Retina (tissue), 1 donor: ENCODE data around the gene DCC.

Experiments
- DNase-seq: peaks from one replicate; pipeline ENCODE4 v3.0.0-alpha.2; 2016

The DCC gene

DNA sequence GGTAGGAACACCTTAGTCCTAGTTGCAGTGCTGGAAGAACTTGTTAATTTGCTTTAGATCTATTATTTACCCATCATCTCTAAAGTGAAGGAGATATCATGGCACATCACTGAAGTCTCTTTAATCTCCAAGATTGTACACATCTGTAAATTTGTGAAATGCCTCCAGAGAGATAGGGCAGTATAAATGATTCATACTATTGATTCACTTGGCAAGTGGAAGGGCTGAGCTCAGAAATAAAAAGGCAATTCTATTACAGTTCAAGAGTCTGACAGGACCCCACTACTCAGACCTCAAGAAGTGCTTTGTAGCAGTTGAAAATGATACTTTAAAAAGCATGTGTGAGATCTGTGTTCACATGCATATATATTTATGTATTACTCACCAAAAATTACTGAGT lies 489.3 kb downstream of the DCC start:
- DNase-seq, result peak; percentile 4

DNA sequence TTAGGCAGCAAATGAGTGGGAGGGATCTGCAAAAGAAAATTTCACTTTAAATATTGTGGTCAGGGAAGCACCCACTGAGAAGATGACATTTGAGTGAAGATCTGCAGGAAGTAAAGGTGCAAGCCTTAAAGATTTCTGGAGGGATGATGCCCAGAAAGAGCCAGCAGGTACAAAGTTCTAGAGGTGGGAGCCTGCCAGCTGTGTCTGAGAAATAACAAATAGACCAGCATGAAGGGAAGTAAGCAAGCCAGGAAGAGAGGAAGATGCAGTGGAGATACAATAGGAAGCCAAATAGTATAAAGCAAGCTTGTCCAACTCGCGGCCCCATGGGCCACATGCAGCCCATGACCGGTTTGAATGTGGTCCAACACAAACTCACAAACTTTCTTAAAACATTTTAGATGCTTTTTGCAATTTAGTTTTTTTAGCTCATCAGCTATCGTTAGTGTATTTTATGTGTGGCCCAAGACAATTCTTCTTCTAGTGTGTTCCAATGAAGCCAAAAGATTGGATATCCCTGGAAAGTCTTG lies 489.9 kb downstream of the DCC start:
- no peak for DNase-seq

DNA sequence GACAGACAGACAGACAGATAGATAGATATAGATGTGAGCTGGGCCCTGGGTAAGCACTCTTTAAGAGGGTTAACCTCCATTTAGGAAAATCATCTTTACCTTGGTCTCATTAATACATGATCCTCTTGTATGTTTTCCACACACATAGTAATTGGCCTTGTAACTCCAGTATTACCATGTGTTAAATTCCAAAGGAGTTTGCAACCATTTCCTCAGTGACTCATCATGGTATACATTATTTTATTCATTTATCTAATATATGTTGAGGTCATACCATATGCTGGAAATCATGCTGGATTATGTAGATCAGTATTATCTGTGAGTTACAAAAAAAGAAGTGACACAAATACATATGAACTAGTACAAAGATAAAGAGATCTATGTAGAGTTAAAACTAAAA lies 504.3 kb downstream of the DCC start:
- no peak for DNase-seq

DNA sequence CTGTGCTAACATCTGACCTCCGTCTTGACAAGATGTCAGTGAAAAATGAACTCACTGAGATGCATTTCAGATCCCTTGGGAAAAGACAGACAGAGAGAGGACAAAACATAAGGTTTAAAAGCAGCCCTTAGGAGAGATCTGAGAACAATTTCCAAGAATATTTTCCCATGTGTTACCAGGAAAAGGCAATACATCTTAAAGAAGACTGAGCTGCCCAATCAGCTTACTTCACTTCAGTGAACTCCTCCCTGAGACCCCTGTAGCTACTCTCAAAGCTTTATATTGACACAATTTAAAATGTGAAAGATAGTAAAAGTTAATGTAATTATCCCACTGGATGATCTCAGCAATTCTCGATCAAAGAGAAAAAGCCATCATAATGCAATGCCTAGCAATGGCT lies 505.0 kb downstream of the DCC start:
- no peak for DNase-seq

DNA sequence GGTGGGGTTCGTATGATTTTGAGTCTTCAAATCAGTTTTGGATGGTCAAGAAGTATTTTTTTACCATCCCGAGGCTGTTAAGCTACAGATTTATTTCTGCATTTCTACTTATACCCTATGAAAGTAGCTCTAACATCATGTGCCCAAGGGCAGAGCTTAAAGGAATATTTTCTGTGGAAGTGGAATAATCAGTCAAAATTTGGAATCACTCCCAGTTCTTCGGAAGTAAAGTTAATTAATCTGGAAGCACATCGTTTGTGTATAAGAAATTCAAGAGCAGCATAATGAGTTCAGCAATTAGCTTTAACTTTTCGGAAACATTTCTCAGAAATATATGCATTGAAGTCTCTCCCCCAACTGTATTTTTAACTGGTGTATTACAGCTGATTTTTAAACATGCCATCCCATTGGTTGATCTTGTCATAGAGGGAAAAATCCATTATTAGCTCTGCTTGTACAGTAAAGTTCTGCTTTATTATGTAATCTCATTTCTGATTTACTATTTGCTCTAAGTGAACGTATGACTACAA lies 510.1 kb downstream of the DCC start:
- DNase-seq, result no peak

DNA sequence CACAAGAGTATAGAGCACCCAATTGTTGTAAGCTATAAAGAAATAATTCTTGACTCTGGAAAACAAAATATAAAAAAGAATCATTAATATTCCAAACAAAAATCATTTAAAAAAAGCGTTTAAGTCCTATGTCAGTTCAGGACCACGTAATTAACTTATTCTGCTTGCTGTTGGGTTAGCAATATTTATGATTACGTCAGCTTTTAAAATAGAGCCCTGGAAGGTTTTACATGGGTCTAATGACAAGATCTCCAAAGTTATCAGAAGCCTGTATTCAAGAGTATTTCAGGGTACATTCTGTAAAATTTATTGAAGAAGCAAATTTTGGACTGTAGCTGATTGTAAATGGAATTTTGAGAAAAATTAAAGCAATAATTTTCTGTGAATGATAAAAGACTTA lies 521.6 kb downstream of the DCC start:
- no peak for DNase-seq

DNA sequence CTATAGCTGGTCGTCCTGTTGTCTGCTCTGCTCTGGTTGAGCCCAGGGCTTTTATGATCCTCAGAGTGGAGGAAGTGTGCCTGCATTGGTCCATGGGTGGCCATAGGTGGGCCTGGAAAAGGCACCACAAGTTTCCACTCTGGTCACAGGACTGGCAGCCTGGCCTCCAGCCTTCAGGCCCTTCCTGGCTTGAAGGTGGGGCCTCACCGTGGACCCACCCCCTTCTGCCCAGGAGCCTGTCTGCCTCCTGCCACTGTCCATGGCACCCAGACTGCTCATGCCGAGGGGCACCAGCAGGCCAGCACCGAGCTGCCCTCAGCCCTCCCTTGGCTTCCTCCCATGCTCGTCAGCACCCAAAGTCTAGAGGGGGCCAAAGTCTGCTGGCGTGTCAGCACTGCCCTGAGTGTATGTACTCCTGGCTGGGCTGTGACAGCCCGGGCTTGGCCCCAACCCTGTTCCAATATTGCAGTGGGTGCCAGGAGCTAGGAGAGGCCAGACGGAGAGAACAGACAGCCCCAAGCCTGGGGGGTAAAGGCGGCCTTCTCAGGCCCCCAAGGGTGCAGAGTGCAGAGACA lies 529.4 kb downstream of the DCC start:
- DNase-seq, result no peak

DNA sequence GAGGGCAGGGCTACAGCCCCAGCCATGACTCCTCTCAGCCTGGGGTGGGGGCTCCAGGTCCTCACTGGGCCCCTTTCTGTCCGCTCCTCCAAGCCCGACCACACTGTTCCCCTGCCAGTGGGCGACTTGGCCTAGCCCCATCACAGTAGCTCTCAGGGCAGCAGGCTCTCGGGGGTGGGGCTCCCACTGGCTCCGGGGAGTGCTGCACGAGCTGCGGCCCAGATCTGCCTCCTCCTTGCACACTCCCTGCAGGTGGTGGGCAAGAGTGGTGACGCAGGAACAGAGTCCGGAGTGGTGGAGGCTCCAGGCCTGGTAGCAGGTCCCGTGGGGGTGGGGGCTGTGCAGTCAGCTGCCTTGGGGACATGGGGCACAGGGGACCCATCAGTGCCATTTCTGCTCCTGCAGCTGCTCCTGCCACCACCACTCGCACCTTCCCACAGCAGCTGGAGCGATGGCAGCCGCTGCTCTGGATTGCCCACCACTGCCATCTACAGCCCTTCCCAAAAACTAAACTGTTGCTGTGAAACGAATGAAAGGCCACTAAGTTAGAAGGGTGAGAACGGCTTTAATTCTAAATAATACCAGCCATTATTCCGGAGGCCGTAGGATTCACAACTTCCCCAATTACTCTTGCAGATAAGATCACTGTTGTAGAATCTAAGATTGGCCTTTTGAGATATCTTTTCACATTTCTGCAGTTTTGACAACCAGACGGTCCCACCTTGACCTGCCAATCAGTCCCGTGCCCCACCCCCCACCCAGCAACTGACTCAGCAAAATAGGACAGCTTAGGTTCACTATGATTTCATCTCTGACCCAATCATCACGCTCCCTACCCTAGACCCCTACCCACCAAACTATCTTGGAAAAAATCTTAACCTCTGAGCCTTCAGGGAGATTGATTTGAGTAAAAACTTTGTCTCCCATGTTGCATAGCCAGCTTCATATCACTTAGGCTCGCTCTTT lies 530.2 kb downstream of the DCC start:
- peak; percentile 29 for DNase-seq

DNA sequence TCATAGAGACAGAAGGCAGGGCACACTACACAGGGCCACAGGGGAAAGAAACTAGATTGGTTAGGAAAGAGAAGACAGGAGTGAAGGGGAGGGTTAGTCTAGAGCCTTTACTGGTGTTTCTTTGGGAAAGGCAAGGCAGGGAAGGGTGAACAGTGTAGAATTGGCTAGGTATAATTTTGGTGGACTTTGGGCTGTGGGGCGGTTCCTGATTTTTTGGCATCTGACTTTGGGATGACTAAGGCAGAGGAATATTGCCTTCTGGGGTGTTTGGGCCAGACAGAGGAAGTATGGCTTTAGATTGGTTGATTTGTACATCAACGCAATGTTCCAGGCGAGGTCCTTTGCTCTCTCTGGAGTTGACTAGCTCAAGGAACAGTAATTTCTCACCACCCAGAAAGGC lies 534.8 kb downstream of the DCC start:
- DNase-seq, result no peak

DNA sequence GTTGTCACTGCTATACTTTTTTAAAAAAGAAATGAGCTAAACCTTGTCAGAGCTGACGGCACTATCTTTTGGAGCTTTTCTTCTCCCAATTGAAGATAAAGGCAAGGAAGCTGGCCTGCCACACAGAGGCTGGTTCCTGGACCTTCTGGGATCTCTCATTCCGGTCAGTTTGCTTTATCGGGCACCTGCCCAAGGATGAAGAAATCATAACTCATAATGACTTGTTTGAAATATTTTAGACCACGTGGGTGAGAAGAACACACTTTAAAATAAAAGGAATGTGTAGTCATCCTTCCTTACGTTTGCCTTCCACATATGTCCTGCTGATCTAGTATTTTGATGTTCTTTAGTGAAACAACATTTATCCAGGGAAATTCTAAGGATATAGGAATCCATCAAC lies 535.7 kb downstream of the DCC start:
- DNase-seq, result no peak

DNA sequence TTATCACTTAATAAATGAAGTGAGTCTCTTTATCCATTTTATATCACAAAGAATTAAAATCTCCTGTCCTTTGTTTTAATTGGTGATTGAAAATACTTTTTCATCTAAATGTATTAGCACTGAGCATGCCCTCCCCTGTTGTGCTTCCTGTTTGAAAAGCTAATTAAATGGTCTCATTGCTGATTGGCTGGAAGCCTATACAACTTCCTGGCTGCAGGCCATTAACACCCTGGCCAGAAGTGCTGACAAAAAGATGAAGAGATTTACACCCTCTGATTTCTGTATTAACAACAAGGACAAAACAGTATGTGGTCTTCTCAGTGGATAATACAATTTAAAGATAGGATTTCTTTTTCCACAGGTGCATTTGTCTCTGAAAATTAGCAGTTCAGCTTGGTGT lies 548.0 kb downstream of the DCC start:
- DNase-seq, result no peak

DNA sequence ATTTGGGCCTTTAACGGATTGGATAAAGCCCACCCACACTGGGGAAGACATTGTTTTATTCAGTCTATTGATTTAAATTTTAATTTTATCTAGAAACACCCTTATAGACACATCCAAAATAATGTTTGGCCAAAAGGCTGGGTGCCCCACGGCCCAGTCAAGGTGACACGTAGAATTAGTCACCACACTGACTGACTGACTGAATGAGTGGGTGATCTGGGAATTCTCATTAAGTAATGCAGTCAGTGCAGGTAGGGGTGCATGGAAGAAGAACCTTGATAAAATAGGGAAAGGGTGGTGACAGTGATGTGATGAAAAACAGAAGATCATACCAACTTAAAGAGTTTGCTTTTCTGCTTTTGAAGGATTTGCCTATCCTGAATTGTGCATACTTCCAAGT lies 554.8 kb downstream of the DCC start:
- no peak for DNase-seq

DNA sequence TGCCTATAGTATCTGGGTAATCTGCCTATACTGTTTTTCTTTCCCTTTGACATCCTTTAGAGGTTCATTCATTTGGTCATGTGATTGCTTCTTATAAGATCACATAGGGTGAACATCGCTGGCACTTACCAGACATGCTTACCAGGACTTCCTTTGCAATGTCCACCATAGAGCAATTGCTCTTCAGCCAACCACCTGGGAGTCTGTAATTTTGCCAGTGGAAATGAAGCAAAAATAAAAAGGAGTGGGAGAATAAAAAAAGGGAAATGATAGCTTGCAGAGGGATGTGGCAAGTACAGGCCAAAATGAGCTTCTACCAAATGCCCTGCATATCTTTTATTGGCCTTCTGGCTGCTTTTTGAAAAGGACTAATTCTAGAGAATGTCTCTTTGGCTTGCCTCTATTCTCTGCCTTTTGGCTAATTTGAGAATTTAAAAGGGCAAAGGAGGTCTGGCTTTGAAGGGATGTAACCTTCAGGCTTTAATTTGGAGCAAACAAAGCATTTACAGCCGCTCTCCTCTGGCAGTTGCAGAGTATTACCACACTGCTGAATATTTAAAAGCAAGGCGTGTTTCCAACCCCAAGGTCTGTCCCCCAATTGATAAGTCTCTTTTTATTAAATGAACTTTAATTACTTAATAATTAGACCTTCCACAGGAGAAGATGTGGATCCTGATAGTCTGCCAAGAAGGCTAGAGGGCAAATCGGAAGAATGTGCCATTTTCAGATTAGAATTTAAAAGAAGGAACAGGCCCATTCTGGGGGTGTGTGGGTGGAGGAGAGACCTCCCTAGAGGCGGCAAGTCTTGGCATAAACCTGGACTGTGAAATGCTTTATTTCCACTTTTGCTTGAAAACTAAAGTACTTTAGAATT lies 557.9 kb downstream of the DCC start:
- DNase-seq, result no peak

DNA sequence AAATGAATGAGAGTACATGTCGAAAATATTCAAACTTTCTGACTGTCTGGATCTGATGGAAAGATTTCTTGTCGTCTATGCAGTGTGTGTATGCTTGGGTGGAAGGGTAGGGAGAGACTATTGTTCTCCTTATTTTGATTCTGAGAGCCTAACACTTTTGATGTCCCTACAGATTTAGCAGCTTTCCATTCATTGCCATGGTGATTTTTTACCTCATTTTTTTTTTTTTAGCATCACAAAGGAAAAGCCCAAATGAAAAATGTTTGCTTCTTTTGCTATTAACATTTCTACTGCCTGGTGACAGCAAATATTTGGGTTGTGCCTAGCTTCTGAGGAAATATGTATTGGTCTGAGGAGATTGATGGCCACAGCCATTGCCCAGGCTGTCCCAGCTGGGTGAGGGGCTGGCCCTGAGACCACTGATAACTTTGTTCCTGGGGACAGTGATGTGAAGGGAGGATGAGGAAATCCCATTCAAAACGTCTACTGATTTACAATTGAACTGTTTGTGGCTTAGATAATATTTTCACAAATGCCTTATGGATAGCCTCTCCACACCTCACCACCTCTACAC lies 558.6 kb downstream of the DCC start:
- DNase-seq, result no peak

DNA sequence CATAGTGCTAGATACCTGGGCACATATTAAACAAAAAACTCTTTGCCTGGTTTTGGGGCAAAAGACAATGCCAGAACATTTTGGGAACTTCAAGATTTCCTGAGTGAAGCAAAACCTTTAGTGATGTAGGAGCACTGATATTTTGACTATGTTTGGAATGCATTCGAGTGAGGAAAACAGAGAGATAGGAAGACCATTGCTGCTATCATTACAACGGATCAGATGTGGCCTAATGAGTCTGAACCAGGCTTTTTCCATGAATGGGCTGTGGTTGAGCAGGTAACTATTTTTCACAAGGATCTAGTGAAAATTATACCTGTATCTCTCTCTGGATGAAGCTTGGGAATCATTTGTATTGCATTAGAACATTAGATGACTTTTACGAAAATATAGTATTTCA lies 562.2 kb downstream of the DCC start:
- no peak for DNase-seq

DNA sequence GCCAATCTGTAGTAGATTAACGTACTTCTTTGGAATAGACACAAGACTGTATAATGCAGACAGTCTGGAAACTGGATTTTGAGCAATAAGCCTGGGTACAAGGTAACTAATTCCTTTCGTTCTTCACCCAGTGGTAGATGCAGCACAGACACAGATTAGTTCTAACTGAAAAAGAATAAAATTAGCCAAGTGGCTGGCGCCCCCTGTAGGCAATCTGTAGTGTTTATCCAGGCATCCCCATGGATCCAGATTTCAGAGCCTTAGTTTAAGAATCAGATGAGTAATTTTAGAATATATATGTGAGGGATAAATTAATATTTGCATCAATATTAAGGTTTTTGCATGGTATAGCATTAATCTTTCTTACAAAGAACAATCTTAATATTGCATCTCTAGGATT lies 563.9 kb downstream of the DCC start:
- DNase-seq, result peak; percentile 45

DNA sequence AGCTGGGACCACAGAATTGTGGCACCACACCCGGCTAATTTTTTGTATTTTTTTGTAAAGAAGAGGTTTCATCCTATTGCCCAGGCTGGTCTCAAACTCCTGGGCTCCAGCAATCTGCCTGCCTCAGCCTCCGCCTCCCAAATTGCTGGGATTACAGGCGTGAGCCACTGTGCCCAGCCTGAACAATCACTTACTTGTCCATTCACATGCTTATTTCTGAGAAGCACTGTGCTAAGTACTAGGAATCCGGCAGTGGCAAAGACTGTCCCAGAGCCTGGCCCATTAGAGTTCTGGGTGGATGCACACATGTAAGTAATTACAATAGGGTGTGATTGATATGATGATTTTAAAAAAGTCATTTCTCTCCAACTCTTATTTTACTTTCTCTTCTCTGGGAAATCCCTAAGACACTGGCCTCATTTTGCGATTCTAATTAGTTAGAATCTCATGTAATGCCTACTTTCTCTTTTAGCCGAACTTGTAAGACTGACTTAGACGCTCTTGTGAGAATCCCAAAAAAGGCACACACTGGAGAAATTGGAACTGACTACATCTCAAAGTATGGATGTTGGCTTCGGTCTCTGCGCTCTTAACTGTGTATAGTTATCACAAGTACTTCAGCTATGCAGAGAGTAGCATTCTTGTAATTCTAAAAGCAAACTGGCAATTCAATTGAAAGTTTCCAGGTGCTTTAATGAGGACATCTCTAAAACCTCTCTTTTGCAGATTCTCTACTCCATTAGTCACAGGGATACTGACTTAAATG lies 567.7 kb downstream of the DCC start:
- DNase-seq, result no peak

DNA sequence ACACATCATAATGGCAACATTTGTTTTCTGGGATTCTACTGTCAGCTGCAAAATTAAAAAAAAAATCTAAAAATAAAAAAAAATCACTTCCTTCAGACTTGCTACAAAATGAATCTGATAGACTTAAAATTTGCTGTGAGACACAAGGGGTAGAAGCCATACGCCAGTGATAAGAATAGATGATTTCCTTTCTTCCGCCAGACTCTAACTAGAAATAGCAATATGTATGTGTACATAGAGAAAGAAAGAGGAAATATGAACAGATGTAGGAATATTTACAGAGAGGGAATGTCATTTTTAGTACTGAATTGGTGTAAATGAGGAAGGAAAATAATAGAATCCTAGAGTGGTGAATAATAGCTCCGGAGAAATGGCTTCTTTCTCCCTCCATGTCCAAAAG lies 574.2 kb downstream of the DCC start:
- DNase-seq, result no peak

DNA sequence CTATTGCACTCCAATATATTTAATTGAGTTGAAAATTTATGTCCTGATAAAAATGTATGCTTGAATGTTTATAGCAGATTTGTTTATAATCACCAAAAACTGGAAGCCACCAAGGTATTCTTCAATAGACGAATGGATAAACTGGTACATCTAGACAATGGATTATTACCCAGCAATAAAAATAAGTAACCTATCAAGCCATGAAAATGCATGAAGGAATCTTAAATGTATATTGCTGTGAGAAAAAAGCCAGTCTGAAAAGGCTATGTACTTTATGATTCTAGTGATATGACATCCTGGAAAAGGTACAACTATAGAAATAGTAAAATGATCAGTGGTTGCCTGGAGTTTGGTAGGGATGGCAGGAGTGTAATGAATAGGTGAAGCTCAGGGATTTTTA lies 580.7 kb downstream of the DCC start:
- DNase-seq, result no peak

DNA sequence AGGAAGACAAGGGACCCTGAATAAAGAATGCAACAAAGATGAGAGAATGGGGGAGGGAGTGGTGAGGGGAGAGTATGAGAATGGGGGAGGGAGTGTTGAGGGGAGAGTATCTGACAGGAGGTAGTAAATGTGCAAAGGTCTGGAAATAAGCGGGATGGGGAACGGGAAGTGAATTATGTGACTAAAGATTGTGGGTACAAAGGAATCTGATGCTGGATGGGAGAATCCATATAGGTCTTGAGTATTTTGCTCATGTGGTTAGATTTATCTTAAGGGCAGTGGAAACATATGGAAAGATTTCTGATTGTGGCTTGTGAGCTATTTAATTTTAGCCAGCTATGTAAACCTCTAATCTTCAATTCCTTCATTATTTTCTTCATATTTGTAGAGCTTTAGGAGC lies 593.4 kb downstream of the DCC start:
- DNase-seq, result no peak

DNA sequence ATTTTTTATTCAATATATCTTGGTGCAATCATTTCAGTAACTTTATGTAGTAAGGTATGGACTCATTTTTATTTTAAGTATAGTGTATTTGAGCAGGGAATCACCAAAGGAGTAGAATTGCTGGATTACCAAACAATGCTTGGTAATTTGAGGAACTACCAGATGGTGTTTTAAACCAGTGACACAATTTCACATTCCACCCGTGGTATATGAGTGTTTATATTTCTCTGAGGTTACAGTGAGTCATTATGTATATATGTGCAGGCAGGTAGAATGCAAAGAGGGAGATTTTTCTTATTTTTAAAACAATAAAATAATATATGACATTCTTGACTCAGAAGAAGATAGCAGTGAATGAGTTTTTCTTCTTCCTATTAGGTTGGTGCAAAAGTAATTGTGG lies 596.9 kb downstream of the DCC start:
- no peak for DNase-seq

DNA sequence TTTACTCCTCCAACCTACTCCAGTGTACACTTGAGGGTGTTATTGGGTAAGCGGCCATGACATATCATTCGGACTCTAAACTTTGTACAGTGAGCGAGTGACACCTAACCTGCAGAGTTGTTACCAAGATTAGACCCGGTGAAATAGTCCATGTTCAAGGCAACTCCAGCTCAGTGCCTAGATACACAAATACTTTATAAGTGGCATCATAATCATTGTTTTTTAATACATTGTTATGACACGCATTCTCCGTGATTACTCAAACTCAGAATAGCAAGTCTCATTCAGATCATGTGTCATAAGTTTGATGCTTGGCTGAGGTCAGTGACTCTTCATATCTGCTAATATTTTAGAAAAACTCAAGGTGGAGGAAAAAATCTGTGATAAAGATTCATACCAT lies 597.8 kb downstream of the DCC start:
- DNase-seq, result no peak
